HepG2 (cell line): Measurements from ENCODE around the gene NKPD1. TPM values are rescaled to one million over a fixed set of nuclear protein-coding genes. Genes with fewer than 3 reads are reported as not detected.
A peak's percentile ranks its signal among the peaks of the same experiment; 100 is the strongest.

ENCODE experiments used
- ATF1 ChIP-seq: IDR thresholded peaks from 2 replicates; pipeline ENCODE4 v1.6.1; 2016; ENCODE audit warnings: mild to moderate bottlenecking, control low read depth
- ERF ChIP-seq: IDR thresholded peaks from 2 replicates; pipeline ENCODE4 v1.6.1; 2018; ENCODE audit warnings: missing biosample characterization, missing genetic modification reagents
- FOXA1 ChIP-seq, 2 experiments: fragments of 450-650 bp in 1 of 2; sonication (generic) in 1 of 2; formaldehyde crosslinking in 1 of 2; IDR thresholded peaks; 2 replicates each; pipeline versions ENCODE4 v1.4.0 to v1.6.1; 2016 to 2020; ENCODE audit warnings: missing genetic modification reagents in 1 of 2
- GATAD2A ChIP-seq: IDR thresholded peaks from 2 replicates; pipeline ENCODE4 v1.6.1; 2016
- KDM6A ChIP-seq: IDR thresholded peaks from 2 replicates; pipeline ENCODE4 v1.6.1; 2016; ENCODE audit warnings: low read depth
- KLF11 ChIP-seq: IDR thresholded peaks from 2 replicates; pipeline ENCODE4 v1.6.1; 2016; ENCODE audit warnings: missing compliant biosample characterization
- NR2F6 ChIP-seq, 2 experiments: IDR thresholded peaks; 2 replicates each; pipeline ENCODE4 v1.6.1; 2016; ENCODE audit warnings: antibody characterized with exemption in 1 of 2, mild to moderate bottlenecking in 1 of 2
- PHB2 ChIP-seq: fragments of 450-650 bp; IDR thresholded peaks from 2 replicates; pipeline ENCODE4 v1.6.1; 2018; ENCODE audit not compliant: partially characterized antibody
- REXO4 ChIP-seq: sonication (generic); formaldehyde crosslinking; IDR thresholded peaks from 2 replicates; pipeline ENCODE4 v1.8.0; 2022; ENCODE audit warnings: missing genetic modification reagents, mild to moderate bottlenecking, borderline replicate concordance
- SIN3A ChIP-seq: IDR thresholded peaks from 2 replicates; pipeline ENCODE4 v1.6.1; 2011; ENCODE audit warnings: low read depth, mild to moderate bottlenecking, control low read depth, low read length, borderline replicate concordance
- SMAD1 ChIP-seq: sonication (generic); formaldehyde crosslinking; IDR thresholded peaks from 2 replicates; pipeline ENCODE4 v1.4.0; 2020; ENCODE audit warnings: missing genetic modification reagents, low read depth, mild to moderate bottlenecking, borderline replicate concordance
- U2AF1 ChIP-seq: fragments of 200-400 bp; formaldehyde crosslinking; optimal IDR thresholded peaks from 2 replicates; pipeline ENCODE3; 2017; ENCODE audit warnings: mild to moderate bottlenecking, low read depth, low read length
- ZFP62 ChIP-seq: sonication (generic); formaldehyde crosslinking; IDR thresholded peaks from 2 replicates; pipeline ENCODE4 v1.4.0; 2020; ENCODE audit warnings: missing genetic modification reagents
- ZNF207 ChIP-seq: fragments of 450-650 bp; IDR thresholded peaks from 2 replicates; pipeline ENCODE4 v1.6.1; 2016; ENCODE audit warnings: antibody characterized with exemption, borderline replicate concordance
- ZNF225 ChIP-seq: sonication (generic); formaldehyde crosslinking; IDR thresholded peaks from 2 replicates; pipeline ENCODE4 v1.4.0; 2020; ENCODE audit warnings: mild to moderate bottlenecking, missing genetic modification reagents
- ZNF256 ChIP-seq: sonication (generic); formaldehyde crosslinking; conservative IDR thresholded peaks from 2 replicates; pipeline ENCODE4 v1.4.0; 2020; ENCODE audit warnings: missing genetic modification reagents
- ZNF432 ChIP-seq: sonication (generic); formaldehyde crosslinking; IDR thresholded peaks from 2 replicates; pipeline ENCODE4 v1.5.0; 2020; ENCODE audit warnings: missing genetic modification reagents, mild to moderate bottlenecking, borderline replicate concordance
- ZNF543 ChIP-seq: sonication (generic); formaldehyde crosslinking; IDR thresholded peaks from 2 replicates; pipeline ENCODE4 v1.4.0; 2020; ENCODE audit warnings: mild to moderate bottlenecking, missing genetic modification reagents
- ZNF558 ChIP-seq: sonication (generic); formaldehyde crosslinking; IDR thresholded peaks from 2 replicates; pipeline ENCODE4 v1.9.0; 2022; ENCODE audit warnings: mild to moderate bottlenecking, missing genetic modification reagents, borderline replicate concordance
- ZNF703 ChIP-seq: sonication (generic); formaldehyde crosslinking; IDR thresholded peaks from 2 replicates; pipeline ENCODE4 v1.5.1; 2020; ENCODE audit warnings: missing genetic modification reagents, mild to moderate bottlenecking, moderate library complexity, borderline replicate concordance
- ZNF713 ChIP-seq: sonication (generic); formaldehyde crosslinking; IDR thresholded peaks from 2 replicates; pipeline ENCODE4 v1.4.0; 2020; ENCODE audit warnings: mild to moderate bottlenecking, missing genetic modification reagents
- ZSCAN30 ChIP-seq: sonication (generic); formaldehyde crosslinking; IDR thresholded peaks from 2 replicates; pipeline ENCODE4 v1.5.0; 2020; ENCODE audit warnings: mild to moderate bottlenecking, missing genetic modification reagents
- polyA plus RNA-seq, 8 experiments: library from polyadenylated mRNA; depleted of rRNA in 3 of 8; stranded (reverse) in 7 of 8; unstranded in 1 of 8; fragments of >200 nt; fragmentation: Illumina TruSeq in 4 of 8; extraction: Trizol in 4 of 8; gene quantifications; 2 replicates each; pipeline versions ENCODE4 v1.2.1 to v1.2.3, GENCODE V29; 2011 to 2016; ENCODE audit warnings: low read depth in 4 of 8, missing spikeins in 1 of 8, mixed read lengths in 1 of 8; ENCODE audit not compliant: insufficient read depth in 1 of 8
- total RNA-seq, 5 experiments: library from RNA; depleted of rRNA; stranded (reverse); fragments of >200 nt; fragmentation: Illumina TruSeq; extraction: Trizol; gene quantifications; 2 replicates each; pipeline ENCODE4 v1.2.3, GENCODE V29; 2016; ENCODE audit warnings: low read depth in 1 of 5
- TF ChIP-seq, protein P1 (sequence below): sonication (generic); formaldehyde crosslinking; IDR thresholded peaks from 2 replicates; pipeline ENCODE4 v1.5.0; 2020; ENCODE audit warnings: mild to moderate bottlenecking, missing genetic modification reagents, borderline replicate concordance
- TF ChIP-seq, protein P2 (sequence below): sonication (generic); formaldehyde crosslinking; IDR thresholded peaks from 2 replicates; pipeline ENCODE4 v1.5.0; 2020; ENCODE audit warnings: mild to moderate bottlenecking, missing genetic modification reagents
- TF ChIP-seq, protein P3 (sequence below): fragments of 450-650 bp; IDR thresholded peaks from 2 replicates; pipeline ENCODE4 v1.6.1; 2016

The NKPD1 gene
- total and polyA plus RNA-seq, 2 of the 13 experiments (the other 11 are each of a cell fraction or from before 2014, with no cell fraction given): 0.03 TPM; not detected in 1

DNA sequence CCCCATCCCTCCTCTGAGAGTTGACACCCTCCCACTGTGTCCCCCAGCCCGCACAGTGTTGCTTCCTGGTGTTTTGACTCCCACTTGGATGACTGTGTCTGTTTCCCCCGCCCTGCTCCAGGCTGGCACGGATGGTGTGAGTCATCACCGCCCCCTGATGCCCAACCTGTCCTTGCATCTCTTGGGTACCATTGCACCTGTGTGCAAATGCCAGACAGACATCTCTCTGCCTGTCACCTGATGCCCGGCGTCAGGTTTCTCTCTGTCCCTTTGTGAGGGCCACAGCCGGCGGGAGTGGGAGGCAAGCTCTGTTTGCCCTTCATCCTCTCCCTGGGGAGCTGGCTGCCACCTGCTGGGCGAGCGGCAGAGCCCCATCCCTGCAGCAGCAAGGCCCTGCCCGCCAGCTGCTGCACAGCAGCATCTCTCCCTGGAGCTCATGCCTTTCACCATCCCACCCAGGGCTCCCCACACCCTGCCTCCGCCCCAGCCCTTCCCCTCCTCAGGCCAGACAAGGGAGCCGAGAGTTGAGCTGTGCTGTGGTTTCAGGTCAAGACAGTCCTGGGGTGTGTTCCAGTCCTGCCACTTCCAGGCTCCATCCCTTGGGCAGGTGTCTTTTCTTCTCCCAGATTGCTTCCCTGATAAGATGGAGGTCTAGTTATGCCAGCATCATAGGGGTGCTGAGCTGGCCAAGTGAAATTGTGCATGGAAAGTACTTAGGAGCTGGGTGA is 29.7 kb downstream of the NKPD1 start (continued):
- TF ChIP-seq U2AF1: no peak
- TF ChIP-seq SIN3A: no peak
- no peak for TF ChIP-seq ZNF703
- TF ChIP-seq ZNF256 (CRISPR knock-in tag): no peak
- no peak for TF ChIP-seq ZFP62 (CRISPR knock-in tag)
- TF ChIP-seq KLF11 (CRISPR knock-in tag): no peak
- TF ChIP-seq ZNF432: no peak
- TF ChIP-seq, protein P1, sequence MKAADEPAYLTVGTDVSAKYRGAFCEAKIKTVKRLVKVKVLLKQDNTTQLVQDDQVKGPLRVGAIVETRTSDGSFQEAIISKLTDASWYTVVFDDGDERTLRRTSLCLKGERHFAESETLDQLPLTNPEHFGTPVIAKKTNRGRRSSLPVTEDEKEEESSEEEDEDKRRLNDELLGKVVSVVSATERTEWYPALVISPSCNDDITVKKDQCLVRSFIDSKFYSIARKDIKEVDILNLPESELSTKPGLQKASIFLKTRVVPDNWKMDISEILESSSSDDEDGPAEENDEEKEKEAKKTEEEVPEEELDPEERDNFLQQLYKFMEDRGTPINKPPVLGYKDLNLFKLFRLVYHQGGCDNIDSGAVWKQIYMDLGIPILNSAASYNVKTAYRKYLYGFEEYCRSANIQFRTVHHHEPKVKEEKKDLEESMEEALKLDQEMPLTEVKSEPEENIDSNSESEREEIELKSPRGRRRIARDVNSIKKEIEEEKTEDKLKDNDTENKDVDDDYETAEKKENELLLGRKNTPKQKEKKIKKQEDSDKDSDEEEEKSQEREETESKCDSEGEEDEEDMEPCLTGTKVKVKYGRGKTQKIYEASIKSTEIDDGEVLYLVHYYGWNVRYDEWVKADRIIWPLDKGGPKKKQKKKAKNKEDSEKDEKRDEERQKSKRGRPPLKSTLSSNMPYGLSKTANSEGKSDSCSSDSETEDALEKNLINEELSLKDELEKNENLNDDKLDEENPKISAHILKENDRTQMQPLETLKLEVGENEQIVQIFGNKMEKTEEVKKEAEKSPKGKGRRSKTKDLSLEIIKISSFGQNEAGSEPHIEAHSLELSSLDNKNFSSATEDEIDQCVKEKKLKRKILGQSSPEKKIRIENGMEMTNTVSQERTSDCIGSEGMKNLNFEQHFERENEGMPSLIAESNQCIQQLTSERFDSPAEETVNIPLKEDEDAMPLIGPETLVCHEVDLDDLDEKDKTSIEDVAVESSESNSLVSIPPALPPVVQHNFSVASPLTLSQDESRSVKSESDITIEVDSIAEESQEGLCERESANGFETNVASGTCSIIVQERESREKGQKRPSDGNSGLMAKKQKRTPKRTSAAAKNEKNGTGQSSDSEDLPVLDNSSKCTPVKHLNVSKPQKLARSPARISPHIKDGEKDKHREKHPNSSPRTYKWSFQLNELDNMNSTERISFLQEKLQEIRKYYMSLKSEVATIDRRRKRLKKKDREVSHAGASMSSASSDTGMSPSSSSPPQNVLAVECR: peak; percentile 48; the same call in 1 of the 2 replicates
- no peak for TF ChIP-seq ZNF713 (CRISPR knock-in tag)
- TF ChIP-seq FOXA1 (IDR thresholded peaks at IDR 0.05): no peak
- TF ChIP-seq FOXA1 (CRISPR knock-in tag; IDR thresholded peaks at IDR 0.05): peak; percentile 44; the same call in 1 of the 2 replicates
- TF ChIP-seq ZSCAN30 (CRISPR knock-in tag): no peak
- 0 out of 2 replicates have a peak, but pooled peaks have one; percentile 34 for TF ChIP-seq GATAD2A (CRISPR knock-in tag)
- TF ChIP-seq ZNF543 (CRISPR knock-in tag): no peak
- no peak for TF ChIP-seq PHB2
- no peak; the same call in 1 of the 2 replicates for TF ChIP-seq ERF (CRISPR knock-in tag)
- TF ChIP-seq, protein P2, sequence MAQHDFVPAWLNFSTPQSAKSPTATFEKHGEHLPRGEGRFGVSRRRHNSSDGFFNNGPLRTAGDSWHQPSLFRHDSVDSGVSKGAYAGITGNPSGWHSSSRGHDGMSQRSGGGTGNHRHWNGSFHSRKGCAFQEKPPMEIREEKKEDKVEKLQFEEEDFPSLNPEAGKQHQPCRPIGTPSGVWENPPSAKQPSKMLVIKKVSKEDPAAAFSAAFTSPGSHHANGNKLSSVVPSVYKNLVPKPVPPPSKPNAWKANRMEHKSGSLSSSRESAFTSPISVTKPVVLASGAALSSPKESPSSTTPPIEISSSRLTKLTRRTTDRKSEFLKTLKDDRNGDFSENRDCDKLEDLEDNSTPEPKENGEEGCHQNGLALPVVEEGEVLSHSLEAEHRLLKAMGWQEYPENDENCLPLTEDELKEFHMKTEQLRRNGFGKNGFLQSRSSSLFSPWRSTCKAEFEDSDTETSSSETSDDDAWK (CRISPR knock-in tag): no peak
- TF ChIP-seq, protein P3, sequence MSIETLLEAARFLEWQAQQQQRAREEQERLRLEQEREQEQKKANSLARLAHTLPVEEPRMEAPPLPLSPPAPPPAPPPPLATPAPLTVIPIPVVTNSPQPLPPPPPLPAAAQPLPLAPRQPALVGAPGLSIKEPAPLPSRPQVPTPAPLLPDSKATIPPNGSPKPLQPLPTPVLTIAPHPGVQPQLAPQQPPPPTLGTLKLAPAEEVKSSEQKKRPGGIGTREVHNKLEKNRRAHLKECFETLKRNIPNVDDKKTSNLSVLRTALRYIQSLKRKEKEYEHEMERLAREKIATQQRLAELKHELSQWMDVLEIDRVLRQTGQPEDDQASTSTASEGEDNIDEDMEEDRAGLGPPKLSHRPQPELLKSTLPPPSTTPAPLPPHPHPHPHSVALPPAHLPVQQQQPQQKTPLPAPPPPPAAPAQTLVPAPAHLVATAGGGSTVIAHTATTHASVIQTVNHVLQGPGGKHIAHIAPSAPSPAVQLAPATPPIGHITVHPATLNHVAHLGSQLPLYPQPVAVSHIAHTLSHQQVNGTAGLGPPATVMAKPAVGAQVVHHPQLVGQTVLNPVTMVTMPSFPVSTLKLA: no peak
- TF ChIP-seq ATF1 (CRISPR knock-in tag): no peak
- no peak for TF ChIP-seq ZNF558
- no peak for TF ChIP-seq KDM6A (CRISPR knock-in tag)
- TF ChIP-seq ZNF207: no peak
- no peak for TF ChIP-seq NR2F6 (IDR thresholded peaks at IDR 0.05)
- no peak for TF ChIP-seq NR2F6 (CRISPR knock-in tag; IDR thresholded peaks at IDR 0.05)
- no peak for TF ChIP-seq REXO4 (CRISPR knock-in tag)
- TF ChIP-seq ZNF225 (CRISPR knock-in tag): no peak
- no peak for TF ChIP-seq SMAD1 (CRISPR knock-in tag)
